Retina (tissue), 1 donor: Measurements from ENCODE around the gene SOS2.

ENCODE experiments used
- DNase-seq: peaks from one replicate; pipeline ENCODE4 v3.0.0-alpha.2; 2016

Gene SOS2

DNA sequence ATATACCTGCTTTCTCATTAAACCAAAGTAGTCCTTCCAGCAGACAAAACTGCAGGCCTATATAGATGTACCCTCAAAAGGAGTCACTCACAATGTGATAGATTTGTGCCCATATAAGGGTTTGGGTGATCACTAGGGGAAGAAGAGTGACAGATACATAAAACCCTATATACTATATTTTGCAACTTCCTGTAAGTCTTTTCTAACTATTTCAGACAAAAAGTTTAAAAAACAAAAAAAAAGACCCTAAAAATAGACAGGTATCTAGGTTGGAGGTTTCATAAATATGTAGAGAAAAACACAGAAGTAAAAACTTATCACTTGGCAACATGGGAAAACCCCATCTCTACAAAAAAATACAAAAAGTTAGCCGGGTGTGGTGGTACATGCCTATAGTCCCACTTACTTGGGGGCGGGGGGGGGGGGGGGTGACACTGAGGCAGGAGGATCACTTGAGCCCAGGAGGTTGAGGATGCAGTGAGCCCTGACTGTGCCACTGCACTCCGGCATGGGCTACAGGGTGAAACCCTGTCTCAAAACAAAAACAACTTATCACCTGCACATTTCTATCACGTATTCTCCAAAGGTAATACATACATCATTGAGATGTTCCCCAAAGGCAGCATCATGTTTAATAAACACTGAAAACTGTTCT, 117.9 kb downstream of the SOS2 start:
- DNase-seq, result no peak

DNA sequence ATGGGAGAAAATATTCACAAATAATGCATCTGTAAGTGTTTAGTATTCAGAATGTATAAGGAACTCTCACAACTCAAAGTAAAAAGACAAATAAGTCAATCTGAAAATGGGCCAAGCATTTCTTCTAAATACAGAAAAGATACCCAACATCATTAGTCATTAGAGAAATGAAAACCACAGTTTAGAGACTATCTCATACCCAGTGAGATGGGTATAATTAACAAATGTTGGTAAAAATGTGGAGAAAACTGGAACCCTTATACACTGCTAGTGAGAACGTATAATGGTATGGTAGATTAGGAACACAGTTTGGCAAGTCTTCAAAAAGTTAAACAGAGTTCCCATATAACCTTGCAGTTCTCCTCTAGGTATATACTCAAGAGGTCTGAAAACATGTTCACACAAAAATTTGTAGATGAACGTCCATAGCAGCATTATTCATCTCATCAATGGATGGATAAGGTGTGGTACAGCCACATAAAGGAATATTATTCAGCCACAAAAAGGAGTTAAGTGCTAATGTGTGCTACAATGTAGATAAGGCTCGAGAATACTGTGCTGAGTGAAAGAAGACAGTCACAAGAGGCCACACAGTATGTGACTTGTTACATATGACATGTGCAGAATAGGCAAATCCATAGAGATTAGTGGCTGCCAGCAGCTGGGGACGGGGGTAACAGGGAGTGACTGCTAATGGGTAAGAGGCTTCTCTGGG, 120.9 kb downstream of the SOS2 start:
- DNase-seq, result no peak

DNA sequence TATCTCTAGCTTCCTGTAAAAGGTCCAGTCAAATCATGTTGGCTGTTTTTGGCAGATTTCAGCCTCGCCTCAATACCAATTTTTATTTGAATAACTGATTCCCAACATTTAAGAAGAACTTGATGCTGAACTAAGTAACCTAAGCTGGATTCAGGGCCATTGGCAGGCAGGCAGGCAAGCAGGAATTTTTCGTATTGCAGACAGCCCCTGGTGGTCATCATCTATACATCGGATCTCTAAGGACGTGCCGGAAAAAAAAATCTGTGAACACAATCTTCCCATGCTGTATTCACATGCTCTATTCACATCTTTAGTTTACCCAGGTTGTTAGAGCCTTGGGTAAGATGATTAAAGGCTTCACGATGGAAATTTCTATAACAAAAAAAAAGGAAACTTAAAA, 122.0 kb downstream of the SOS2 start:
- no peak for DNase-seq

DNA sequence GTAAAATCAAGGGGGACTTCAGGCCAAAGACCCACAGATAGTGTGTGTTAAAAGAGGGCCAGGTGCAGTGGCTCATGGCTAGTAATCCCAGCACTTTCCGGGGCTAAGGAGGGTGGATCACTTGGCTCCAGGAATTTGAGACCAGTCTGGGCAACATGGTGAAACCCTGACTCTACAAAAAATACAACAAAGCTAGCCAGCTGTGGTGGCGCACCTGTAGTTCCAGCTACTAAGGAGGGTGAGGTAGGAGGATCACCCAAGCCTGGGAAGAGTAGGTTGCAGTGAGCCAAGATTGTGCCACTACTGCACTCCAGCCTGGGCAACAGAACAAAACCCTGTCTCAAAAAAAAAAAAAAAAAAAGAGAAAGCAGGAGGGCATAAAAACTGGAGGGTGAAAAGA, 123.5 kb downstream of the SOS2 start:
- no peak for DNase-seq

DNA sequence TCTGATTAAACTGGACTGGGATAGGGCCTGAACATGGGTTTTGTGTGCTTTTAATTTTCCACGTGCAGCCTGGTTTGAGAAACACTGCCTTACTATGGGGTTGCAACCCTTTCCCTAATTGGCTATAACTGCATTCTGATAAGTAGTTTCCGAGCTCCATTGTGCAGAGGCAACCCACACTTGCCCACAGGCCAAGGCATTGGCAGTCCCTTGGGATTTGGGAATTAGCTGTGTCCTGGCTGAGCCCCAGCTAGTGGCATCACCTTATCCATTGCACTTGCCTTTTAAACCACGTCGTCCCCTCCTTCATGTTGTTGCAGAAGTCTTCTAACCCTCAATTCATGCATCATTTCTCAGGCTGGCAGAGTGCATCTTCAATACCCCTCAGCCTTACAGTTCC, 125.2 kb downstream of the SOS2 start:
- DNase-seq, result no peak

DNA sequence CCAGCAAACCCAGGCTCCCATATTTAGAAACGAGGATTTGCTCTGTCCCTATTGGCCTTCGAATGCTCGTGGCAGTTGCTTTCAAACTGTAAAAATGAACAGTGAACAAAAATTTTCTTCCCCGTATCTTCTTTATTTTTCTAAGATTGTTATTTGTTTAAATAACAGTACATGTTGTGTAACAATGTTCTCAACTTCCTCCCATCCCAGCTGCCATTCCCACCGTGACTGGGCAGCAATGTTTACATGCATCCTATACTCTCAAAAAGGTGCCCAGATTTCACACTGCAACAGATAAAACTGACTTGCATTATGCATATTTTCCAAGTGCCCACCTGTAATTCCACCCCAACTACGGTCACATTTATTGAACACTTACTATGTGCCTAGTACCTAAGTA, 127.8 kb downstream of the SOS2 start:
- DNase-seq, result no peak

DNA sequence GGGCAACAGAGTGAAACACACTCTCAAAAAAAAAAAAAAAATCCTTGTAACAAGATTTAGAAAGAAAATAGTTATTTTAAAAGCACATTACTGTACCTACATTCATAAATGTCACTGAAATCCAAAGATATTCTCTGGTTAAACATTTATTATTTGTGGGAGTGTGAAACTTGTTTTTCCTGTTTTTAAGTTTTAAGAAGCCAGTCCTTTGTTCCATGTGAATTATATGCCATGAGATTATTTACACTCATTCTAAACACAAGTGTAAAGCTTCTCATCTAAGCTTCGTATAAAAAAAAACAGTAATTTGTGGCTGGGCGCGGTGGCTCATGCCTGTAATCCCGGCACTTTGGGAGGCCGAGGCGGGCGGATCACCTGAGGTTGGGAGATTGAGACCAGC, 130.0 kb downstream of the SOS2 start:
- DNase-seq, result no peak

DNA sequence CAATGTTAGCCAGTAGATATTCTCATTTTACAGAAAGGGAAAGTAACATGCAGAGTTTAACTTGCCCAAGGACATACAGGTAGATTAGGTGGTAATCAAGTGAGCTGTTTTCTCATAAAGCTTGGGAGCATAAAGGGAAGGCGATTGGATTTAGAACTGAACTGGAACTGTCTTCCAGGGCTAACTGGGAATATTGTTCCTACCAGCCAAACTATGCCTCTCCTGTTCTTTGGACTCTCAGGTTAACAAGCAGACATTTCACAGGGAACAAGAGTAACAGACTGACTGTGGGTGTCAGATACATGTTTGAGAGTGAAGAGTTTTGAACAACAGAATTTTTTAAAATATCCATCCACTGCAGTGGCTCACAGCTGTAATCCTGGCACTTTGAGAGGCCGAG, 130.6 kb downstream of the SOS2 start:
- DNase-seq, result no peak

DNA sequence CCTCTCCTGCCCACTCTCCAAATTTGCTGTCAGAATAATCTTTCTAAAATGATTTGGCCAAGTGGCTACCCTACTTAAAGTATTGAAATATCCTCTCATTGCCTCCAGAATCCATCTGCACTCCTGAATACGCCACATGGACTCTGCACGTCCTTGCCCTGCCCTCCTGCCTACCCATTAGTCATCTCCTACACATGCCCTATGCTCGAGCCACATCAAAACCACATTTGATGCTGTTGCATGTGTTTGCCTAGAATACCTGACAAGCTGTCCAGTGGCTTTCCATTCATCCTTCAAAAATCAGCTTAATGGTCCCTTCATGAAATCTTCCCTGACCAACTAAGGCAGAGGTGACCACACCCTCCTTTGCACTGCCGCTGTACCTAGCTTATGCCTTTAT, 132.0 kb downstream of the SOS2 start:
- no peak for DNase-seq

DNA sequence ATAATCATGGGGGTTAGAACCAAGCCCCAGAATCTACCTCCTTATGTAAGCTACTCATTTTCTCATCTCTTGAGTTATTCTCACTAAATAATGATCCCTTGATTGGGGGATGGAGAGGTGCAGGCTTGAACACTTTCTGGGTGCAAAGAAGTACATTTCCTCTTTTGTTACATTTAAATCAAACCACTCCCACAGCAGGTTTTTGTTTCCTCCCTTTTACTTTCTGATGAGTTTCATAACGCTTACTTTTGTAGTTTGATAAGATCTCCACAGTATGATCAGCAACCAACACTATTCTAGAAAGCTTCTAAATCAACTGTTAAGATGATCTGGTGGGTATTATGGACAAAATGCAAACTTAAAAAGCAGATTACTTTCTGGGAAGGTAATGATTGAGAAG, 135.5 kb downstream of the SOS2 start:
- DNase-seq, result no peak

DNA sequence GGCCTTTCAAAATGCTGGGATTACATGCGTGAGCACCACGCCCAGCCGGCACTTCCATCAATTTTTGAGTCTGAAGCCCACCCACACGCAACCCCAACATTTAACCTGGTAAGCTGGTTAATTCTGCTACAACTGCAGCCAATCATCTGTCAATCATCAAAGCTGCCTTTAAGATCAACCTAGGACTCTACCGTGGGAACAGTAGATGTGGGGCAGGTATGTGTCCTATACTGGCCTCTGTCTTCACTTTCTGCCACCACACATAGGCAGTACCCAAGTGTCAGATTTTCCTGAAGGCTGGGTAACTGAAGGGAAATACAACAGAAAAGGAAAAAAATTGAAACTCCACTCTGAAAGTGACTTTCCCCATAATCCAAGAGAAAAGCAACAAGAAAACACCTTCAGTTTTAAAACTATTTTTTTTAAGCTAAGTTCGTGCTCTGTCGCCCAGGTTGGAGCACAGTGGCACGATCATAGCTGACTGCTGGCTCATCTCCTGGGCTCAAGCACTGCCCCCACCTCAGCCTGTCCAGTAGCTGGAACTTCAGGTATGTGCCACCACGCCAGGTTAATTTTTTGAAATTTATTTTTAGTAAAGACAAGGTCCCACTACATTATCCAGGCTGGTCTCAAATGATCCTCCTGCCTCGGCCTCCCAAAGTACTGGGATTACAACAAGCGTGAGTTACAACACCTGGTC, 137.2 kb downstream of the SOS2 start:
- DNase-seq, result no peak

DNA sequence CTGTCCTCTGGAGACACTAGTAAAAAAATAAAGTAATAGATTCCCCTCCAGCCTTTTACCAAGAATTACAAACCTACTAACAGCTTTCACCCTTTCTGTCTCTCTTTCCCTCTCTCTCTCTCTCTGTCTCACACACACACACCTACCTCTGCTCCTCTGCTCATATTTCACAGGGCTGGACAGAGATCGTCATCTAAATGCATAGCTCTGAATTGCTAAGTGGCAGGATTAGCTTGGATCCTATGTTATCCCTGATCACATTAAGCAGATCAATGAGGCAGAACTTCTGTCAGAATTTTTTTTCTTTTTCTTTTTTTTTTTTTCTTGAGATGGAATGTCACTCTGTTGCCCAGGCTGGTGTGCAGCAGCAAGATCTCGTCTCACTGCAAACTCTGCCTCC, 137.9 kb downstream of the SOS2 start:
- no peak for DNase-seq

DNA sequence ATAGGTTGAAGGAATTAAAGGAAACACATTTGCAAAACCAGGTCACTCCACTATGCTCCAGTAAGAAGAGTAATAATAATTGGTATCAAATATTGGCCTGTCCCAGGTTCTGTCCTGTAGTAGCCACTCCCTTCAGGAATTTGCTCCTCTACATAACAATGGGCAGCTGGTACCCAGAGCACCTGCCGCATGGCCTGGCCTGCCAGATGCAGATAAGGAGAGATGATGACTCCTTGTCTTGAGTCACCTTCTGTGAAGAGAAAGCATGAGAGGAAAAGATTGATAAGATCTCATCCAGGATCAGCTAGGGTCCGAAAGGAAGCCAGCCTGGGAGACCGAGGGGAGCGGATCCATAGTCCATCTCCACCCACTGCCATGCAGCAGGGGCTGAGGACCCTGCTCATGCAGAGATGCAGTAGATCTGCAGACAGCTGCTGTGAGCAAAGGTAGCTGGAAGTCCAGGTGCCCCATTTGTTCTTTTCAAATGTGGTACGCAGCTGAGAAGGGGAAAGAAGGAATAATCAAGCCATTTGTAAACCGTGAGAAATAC, 139.3 kb downstream of the SOS2 start:
- no peak for DNase-seq

DNA sequence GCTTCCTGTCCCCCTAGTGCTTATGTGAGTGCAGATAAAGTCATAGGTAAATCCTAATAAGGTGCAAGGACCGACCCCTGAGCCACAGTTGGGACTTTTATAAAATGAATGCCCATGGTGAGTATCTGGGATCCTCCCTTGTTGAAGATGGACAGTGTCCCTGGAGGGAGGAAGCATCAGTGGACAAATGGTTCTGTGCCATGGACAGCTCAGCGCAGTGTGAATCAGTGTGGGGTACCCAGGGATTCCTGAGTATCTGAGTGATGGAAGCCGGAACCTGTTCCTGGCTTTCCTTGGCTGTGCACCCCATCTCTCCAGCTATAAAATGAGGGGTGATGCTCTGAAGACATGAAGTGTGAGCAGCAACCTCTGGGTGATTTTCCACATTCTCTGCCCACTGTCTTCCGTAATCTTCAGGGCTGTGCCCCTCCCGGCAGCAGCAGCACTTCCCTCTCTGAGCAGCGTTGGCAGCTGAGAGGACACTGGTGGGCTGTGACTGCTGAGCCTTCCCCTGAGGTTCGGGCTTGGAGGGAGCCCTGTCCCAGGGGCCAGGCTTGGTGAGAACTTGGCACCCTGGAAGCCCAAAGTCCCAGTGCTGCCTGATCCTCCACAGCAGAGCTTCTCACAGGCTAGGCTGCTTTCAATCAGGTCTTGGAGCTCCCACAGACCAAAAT, 140.0 kb downstream of the SOS2 start:
- no peak for DNase-seq

DNA sequence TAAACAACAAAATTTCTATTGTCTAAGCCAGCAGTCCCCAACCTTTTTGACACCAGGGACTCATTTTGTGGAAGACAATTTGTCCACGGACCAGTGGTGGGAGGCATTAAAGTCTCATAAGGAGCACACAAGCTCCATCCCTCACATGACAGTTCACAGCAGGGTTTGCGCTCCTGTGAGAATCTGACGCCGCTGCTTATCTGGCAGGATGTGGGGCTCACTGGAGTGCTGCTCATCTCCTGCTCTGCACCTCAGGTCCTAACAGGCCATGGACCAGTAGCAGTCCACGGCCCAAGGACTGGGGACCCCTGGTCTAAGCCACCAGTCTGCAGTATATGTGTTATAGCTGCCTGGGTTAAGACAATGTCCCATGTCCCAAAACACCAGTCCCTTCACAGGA, 142.2 kb downstream of the SOS2 start:
- no peak for DNase-seq

DNA sequence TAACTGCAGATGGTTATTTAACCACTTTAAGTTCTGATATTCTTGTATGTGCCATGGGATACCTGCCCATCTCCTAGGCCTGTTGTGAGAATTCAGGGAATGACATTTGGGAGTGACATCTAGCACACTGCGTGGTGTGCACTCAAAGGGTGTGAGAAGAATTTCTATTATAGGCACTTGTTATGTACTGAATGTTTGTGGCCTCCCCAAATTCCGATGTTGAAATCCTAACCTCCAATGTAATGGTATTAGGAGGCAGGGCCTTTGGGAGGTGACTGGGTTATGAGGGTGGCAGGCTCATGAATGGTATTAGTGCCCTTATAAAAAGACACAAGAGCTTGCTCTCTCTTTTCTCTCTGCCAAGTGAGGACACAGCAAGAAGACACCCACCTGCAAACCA, 142.6 kb downstream of the SOS2 start:
- DNase-seq, result no peak

DNA sequence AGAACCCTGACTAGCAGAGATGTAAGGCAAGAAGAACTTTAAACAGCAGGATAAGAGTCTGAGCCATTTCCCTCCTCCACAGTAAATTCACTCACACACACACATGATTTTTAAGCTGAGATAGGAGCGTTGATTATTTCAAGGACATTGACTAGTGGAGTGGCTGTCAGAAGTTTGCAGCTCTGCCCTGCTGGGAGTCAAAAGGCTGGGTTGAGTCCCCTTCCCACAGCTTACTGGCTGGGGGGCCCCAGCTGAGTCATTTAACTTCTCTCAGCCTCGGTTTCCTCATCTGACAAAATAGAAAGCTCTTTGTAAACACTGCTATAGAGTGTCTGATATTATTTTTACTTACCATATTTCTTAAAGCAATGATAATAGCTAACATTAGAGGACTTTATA, 143.3 kb downstream of the SOS2 start:
- DNase-seq, result no peak

DNA sequence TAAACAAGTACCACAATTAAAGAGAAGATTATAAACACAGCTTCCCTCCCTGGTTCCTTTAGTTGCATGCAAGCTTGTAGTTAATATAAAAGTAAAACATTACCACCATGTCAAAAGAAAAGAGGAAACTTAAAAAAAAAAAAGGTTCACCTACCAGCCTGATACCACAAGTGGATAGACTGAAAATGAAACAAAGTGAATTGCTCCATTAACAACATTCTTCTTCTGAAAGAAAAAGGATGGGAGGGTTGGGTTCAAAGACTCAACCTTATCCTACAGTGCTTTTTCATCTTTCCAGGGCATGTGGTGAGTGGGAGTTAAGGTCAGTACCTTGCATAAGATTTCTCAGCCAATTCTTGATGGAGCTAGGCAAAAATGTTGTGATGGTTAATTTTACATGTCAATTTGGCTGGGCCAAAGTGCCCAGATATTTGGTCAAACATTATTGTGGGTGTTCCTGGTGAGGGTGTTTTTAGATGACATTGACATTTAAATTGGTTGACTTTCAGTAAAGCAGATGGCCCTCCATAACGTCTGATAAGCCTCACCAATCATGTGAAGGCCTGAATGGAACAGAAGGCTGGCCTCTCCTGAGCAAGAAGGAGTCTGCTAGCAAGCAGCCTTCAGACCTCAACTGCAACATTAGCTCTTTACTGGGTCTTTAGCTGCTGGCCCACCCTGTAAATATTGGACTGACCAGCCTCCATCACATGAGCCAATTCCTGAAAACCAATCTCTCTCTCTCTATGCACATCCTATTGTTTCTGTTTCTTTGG, 143.8 kb downstream of the SOS2 start:
- no peak for DNase-seq

DNA sequence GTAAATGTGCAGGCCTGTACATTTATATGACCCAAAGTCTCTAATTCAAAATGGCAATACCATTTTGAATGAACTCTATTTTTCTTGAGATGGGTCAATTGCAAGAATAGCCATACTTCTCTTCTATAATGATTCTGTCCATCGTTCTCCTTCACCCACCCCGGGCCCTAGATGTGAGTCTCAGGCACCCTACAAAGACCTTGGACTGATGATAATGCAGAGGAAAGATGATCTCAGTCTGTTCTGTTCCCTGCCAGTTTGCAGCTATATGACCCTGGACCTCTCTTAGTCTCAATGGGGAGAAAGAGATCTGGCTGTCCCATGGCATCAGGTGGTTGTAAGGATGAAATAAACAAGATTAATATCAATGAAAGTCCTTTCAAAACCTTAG, 145.1 kb downstream of the SOS2 start:
- no peak for DNase-seq

DNA sequence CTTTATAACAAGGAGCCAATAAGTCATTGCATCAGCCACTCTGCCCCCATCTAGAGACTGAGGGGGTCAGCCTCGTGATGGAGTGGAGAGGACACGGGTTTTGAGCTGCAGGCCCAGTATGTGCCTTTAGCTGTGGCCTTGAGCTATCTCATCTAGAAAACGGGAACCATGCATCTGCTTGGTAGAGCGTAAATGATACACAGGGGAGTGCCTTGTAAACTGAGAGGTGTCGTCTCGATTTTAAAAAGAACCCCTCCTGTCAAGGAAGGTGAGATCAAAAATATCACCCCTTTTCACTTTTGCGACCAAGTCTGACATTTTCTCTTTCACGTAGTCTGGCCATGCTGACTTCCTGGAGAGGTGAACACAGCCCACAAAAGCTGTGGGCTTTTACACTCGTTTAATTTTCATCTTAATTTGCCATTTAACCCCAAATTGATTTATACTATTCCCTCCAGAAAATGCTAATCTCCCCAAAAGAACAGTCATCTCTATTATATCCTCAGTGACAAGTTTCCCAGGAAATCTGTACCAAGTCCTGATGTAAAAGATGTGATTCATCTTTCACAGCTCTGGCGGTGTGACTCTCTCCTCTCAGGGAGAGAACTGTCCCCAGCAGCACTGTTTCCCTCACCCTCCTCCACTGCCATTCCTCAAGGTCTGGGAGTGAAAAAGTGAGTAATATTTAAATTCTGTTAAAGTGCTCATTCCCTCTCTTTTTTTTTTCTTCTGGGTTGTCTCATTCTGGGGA, 145.6 kb downstream of the SOS2 start:
- DNase-seq, result no peak

DNA sequence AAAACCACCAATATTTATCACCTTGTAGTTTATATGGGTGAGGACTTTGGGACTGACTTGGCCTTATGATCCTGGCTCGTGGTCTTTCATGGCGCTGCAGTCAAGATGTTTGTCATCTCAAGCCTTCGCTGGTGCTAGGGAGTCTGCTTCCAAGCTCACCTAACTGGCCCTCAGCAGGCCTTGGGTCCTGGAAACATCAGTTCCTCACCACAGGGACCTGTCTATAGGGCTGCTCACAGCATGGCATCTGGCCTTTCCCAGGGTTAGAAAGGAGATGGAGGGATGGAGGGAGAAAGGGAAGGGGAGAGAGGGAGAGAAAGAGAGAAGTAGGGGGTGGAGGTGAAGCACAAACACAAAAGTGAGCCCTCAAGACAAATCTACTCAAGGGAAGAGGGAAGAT, 146.7 kb downstream of the SOS2 start:
- DNase-seq, result no peak
